HUDEP-2 (cell line): ENCODE data around the gene STK36.

ENCODE experiments used
- DNase-seq, 76 experiments: peaks; one replicate each; lab custom pipeline; 2025; ENCODE audit not compliant: unreplicated experiment in 76 of 76; lab: John Stamatoyannopoulos, UW

The STK36 gene

GRCh38 chr2:218745559-218746469, 73.9 kb downstream of the STK36 start:
- no peak for DNase-seq

- no peak for DNase-seq
These were observed 74.5 kb downstream of the STK36 start for GRCh38 chr2:218746470-218746795.

- DNase-seq: no peak
These were observed 75.1 kb downstream of the STK36 start for GRCh38 chr2:218746960-218747359.

GRCh38 chr2:218748741-218749441, 77.0 kb downstream of the STK36 start:
- no peak for DNase-seq
